K562 (cell line): ENCODE results near the gene ZNF467. TPM values are rescaled to one million over a fixed set of nuclear protein-coding genes. Genes with fewer than 3 reads are reported as not detected.

Source experiments
- ATAC-seq: fragments of 200-7000 bp; cut with Tn5 transposase; 3 replicates; pipeline ENCODE4 v1.9.1; 2020; ENCODE audit warnings: moderate library complexity
- BruUV-seq: library from RNA; stranded (reverse); fragments of 400-500 nt; replicated peaks from 2 replicates; lab custom pipeline; 2021; lab: Mats Ljungman, UMichigan
- CTCF ChIA-PET: fragments of 300-600 bp; formaldehyde crosslinking; extraction: SDS; loops from one replicate; lab custom pipeline; 2021; ENCODE audit warnings: low intra/inter-chr PET ratio; lab: Yijun Ruan, JAX
- POLR2A ChIA-PET: fragments of 300-600, 350-650 bp; sonication (Branson Sonifier 250); formaldehyde crosslinking; extraction: SDS; loops from one replicate; lab custom pipeline; 2021; ENCODE audit warnings: antibody characterized with exemption, inconsistent platforms; lab: Yijun Ruan, JAX
- DNase-seq, 4 experiments: peaks; one replicate each; pipeline versions ENCODE4 v3.0.0 to v3.0.0-alpha.2; 2011 to 2018; ENCODE audit warnings: low spot score in 3 of 4, mixed read lengths in 3 of 4; ENCODE audit errors: extremely low read depth in 1 of 4
- FAIRE-seq: peaks from 2 replicates; lab custom pipeline; 2011; peaks lifted over from hg19 to GRCh38; lab: Jason Lieb, UNC
- H2AFZ ChIP-seq: 2 replicates; pipeline ENCODE4 v1.6.0; 2011; ENCODE audit warnings: low read depth, low read length, control low read depth, inconsistent platforms
- H3K27ac ChIP-seq: fragments of 200-600 bp; 3 replicates; pipeline ENCODE4 v1.8.0; 2011; ENCODE audit warnings: low read depth, mild to moderate bottlenecking, control low read depth, inconsistent platforms, low read length, moderate library complexity, mixed read lengths; ENCODE audit errors: extremely low read depth
- H3K27me3 ChIP-seq, 2 experiments: fragments of 300-600 bp in 1 of 2; 2 replicates in 1 of 2; 3 replicates in 1 of 2; pipeline versions ENCODE4 v1.6.0 to v1.8.0; 2011; ENCODE audit warnings: inconsistent platforms in 2 of 2, low read length in 2 of 2, mild to moderate bottlenecking in 1 of 2, mixed read lengths in 1 of 2, moderate library complexity in 1 of 2; ENCODE audit not compliant: control insufficient read depth in 2 of 2, insufficient read depth in 2 of 2
- H3K36me3 ChIP-seq: fragments of 300-600 bp; 3 replicates; pipeline ENCODE4 v1.8.0; 2011; ENCODE audit warnings: mild to moderate bottlenecking, low read length, inconsistent platforms; ENCODE audit not compliant: control insufficient read depth, insufficient read depth
- H3K4me1 ChIP-seq, 2 experiments: fragments of 200-600 bp in 1 of 2; replicated peaks in 1 of 2; 2 replicates in 1 of 2; 3 replicates in 1 of 2; pipeline versions ENCODE4 v1.5.1 to v1.8.0; 2011; ENCODE audit warnings: inconsistent platforms in 2 of 2, low read length in 2 of 2, mild to moderate bottlenecking in 1 of 2, mixed read lengths in 1 of 2, moderate library complexity in 1 of 2; ENCODE audit not compliant: control insufficient read depth in 2 of 2, insufficient read depth in 2 of 2
- H3K4me2 ChIP-seq: 2 replicates; pipeline ENCODE4 v1.6.1; 2011; ENCODE audit warnings: low read length, control low read depth, inconsistent platforms, mixed read lengths; ENCODE audit not compliant: insufficient read depth
- H3K4me3 ChIP-seq: fragments of 200-600 bp; sonication (generic), shearing (Covaris generic); 2 replicates; pipeline ENCODE4 v1.5.1; 2016; ENCODE audit warnings: control low read depth, inconsistent platforms
- H3K79me2 ChIP-seq: fragments of 200-600 bp; 3 replicates; pipeline ENCODE4 v1.8.0; 2011; ENCODE audit warnings: low read length, inconsistent platforms; ENCODE audit not compliant: control insufficient read depth, insufficient read depth
- H3K9ac ChIP-seq, 2 experiments: 2 replicates each; pipeline versions ENCODE4 v1.6.0 to v1.6.1; 2011; ENCODE audit warnings: low read depth in 2 of 2, low read length in 2 of 2, control low read depth in 1 of 2, inconsistent platforms in 1 of 2, mild to moderate bottlenecking in 1 of 2, mixed read lengths in 1 of 2; ENCODE audit not compliant: insufficient read depth in 1 of 2
- H3K9me1 ChIP-seq: one replicate; pipeline ENCODE4 v1.6.0; 2011; ENCODE audit warnings: inconsistent platforms, mild to moderate bottlenecking, low read length, moderate library complexity; ENCODE audit not compliant: control insufficient read depth, insufficient read depth
- H3K9me3 ChIP-seq: replicated peaks from 2 replicates; pipeline ENCODE4 v1.5.1; 2011; ENCODE audit warnings: low read depth, low read length, inconsistent platforms; ENCODE audit not compliant: control insufficient read depth, insufficient read depth
- H4K20me1 ChIP-seq: replicated peaks from 2 replicates; pipeline ENCODE4 v1.6.1; 2011; ENCODE audit warnings: low read length, inconsistent platforms, mixed read lengths; ENCODE audit not compliant: control insufficient read depth, insufficient read depth
- ELK3 ChIP-seq: fragments of 450-650 bp; formaldehyde crosslinking; IDR thresholded peaks from 2 replicates; pipeline ENCODE4 v1.4.0; 2020; ENCODE audit warnings: mild to moderate bottlenecking
- NR3C1 ChIP-seq: sonication (generic); formaldehyde crosslinking; IDR thresholded peaks from 2 replicates; pipeline ENCODE4 v1.8.1; 2022; ENCODE audit warnings: missing genetic modification reagents
- PCBP1 ChIP-seq: fragments of 200-400 bp; formaldehyde crosslinking; IDR thresholded peaks from 2 replicates; pipeline ENCODE4 v1.6.1; 2018; ENCODE audit warnings: mild to moderate bottlenecking, low read depth, low read length; ENCODE audit not compliant: poor library complexity, severe bottlenecking
- WGBS: fragments of 100-300 bp; shearing (Covaris generic); methylation state at CpG from one replicate; pipeline ENCODE4 v1.1.6; 2016; ENCODE audit warnings: low coverage, mixed read lengths; ENCODE audit not compliant: insufficient coverage; ENCODE audit errors: missing lambda C conversion rate; 5-methylcytosine and 5-hydroxymethylcytosine counted together
- in situ Hi-C: fragments of 300-500 bp; cut with MboI; formaldehyde crosslinking; loops from 4 replicates; pipeline ENCODE4 v1.15.0; 2018; ENCODE audit warnings: inconsistent platforms, mixed read lengths
- intact Hi-C: fragments of 100-400 bp; cut with micrococcal nuclease; formaldehyde crosslinking; loops from 2 replicates; pipeline ENCODE4 v1.14.2; 2022
- polyA plus RNA-seq, 8 experiments: library from polyadenylated mRNA; depleted of rRNA in 4 of 8; stranded (reverse) in 5 of 8; unstranded in 3 of 8; fragments of >200 nt; fragmentation: Nextera tagmentation in 2 of 8; fragmentation: Illumina TruSeq in 1 of 8; extraction: Ambion mirVana in 2 of 8; extraction: Trizol in 1 of 8; gene quantifications; 2 replicates each; pipeline versions ENCODE4 v1.2.1 to v1.2.3, GENCODE V29; 2011 to 2014; ENCODE audit warnings: inconsistent platforms in 1 of 8, missing spikeins in 1 of 8
- total RNA-seq, 7 experiments: library from RNA; depleted of rRNA in 6 of 7; stranded (reverse); fragments of >200 nt in 6 of 7; fragmentation: Illumina TruSeq in 2 of 7; extraction: Trizol in 2 of 7; gene quantifications; 2 replicates each; pipeline versions ENCODE4 v1.2.1 to v1.2.3, GENCODE V29; 2011 to 2021; ENCODE audit warnings: low replicate concordance in 1 of 7

ZNF467 gene
- total and polyA plus RNA-seq, 9 of the 15 experiments (the other 6 are each of a cell fraction or from before 2014, with no cell fraction given), result 0.32 to 14.2 (median 1.7) TPM

GRCh38 chr7:149811831-149812490 lies 38.6 kb upstream of the ZNF467 start:
- FAIRE-seq (no peak), ATAC-seq (no peak), DNase-seq (no peak)
- Histone ChIP-seq H3K9me3 (no peaks in the 10 kb centered on the region), H2AFZ (no peak overlapping the region), H3K79me2 (no peaks in the 10 kb centered on the region), H3K9me1 (peaks cover 4% of the 10 kb centered on the region), H3K4me1 (peaks cover 3 to 57% of the 10 kb centered on the region in 2 experiments; a peak in 3 of 5 replicates), H3K27ac (no peak overlapping the region), H3K36me3 (no peaks in the 10 kb centered on the region), H3K4me2 (no peak overlapping the region), H3K4me3 (no peak overlapping the region), H3K27me3 (peaks cover 7 to 76% of the 10 kb centered on the region in 2 experiments; a peak in 3 of 5 replicates), H3K9ac (peak overlapping the region in 1 of 2 experiments; percentile 42; a peak in 2 of 4 replicates), H4K20me1 (peaks cover 22% of the 10 kb centered on the region)
- BruUV-seq, result no TSS peak
- in situ Hi-C loops, result no loop called here
- TF ChIP-seq PCBP1 (peak; percentile 76), NR3C1 (CRISPR knock-in tag) (peak; percentile 41; the same call in 1 of the 2 replicates), ELK3 (CRISPR knock-in tag) (no peak)
- CTCF ChIA-PET, result no interaction called here
- WGBS, result 23% methylated on average over 11 of the region's 16 CpGs
- POLR2A ChIA-PET, result interaction anchor here (1.1 kb wide), 1 partner anchor 13 kb away, joined by 4 read pairs; no protein-coding TSS in a partner anchor
- intact Hi-C loops, result no loop called here
